Skeletal muscle cell (primary cell): ENCODE data around the gene BMAL1.

Experiments
- DNase-seq: peaks from one replicate; pipeline ENCODE4 v3.0.0-alpha.2; 2010; ENCODE audit warnings: low read depth
- H3K4me3 ChIP-seq: 2 replicates; pipeline ENCODE4 v1.5.1; 2011; ENCODE audit warnings: low read depth, mild to moderate bottlenecking, control low read depth, low read length, moderate library complexity

BMAL1 gene

DNA sequence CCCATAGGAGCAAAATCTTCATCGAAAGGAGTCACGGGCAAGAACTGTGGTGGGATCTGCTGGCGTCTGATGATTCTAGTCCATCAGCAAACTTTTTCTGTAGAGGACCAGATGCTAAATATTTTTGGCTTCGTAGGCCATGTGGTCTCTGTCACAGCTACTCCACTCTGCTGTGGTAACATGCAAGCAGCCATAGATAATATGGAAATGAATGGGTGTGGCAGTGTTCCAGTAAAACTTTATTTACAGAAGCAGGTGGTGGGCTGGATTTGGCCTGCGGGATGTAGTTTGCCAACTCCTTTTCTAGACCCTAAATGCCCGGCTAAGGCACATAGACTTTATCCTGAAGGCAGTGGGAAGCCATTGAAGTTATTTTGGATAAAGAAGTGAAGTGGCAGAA, 32.9 kb downstream of the BMAL1 start:
- no peak overlapping the region for H3K4me3 ChIP-seq
- DNase-seq = no peak

DNA sequence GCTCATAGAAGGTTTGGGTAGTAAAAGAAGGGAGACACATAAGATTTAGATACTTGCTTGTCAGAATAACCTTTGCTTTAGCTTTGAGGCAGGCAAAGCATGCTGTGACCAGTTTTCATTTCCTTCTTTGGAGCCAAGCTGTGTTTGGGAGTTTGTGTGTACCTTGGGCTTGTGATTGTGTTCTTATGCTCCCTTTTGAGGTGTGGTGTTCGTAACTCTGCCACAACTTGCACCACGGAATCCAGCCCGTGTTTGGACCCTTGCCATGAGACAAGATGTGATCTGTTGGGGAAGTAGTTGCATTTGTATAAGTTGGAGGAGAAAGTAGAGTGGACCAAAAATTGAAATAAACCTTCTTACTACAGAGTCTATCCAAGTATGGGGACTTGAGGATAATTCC, 34.0 kb downstream of the BMAL1 start:
- H3K4me3 ChIP-seq = no peak overlapping the region
- no peak for DNase-seq

DNA sequence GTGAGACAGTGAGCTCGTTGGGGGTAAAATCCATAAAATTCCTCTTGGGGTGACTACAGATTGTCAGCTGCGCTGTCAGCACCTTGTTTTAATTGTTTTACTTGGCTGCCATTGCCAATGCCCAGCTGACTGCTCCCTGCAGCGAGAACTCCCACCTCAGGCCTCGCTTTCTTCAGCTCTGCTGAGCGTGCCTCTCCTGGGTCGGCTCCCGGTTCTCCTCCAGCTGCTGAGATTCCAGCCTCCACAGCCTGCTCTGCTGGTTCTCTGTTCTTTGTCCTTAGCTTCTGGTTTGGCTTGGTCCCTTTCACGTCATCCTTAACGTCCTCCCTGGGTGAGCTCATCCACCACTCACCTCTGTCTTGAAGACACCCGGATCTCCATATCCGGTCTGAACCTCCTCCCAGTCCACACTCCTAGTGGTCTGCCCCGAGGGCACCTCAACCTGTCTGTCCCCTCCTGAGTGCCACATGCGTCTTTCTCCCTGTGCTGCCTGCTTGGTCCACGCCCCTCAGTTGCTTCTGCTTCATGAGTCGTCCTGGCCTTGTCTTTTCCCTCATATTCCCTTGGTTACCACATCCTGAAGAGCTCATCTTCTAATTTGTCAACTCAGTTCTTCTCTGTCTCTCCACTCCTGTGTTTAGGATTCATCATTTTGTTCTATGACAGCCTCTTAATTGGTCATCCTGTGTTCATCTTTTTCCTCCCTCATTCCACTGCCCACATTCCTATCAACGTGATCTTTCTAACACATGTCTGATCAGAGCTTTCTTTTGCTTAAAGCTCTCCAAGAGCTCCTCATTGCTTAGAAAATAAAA, 35.6 kb downstream of the BMAL1 start:
- no peak for DNase-seq
- no peak overlapping the region for H3K4me3 ChIP-seq

DNA sequence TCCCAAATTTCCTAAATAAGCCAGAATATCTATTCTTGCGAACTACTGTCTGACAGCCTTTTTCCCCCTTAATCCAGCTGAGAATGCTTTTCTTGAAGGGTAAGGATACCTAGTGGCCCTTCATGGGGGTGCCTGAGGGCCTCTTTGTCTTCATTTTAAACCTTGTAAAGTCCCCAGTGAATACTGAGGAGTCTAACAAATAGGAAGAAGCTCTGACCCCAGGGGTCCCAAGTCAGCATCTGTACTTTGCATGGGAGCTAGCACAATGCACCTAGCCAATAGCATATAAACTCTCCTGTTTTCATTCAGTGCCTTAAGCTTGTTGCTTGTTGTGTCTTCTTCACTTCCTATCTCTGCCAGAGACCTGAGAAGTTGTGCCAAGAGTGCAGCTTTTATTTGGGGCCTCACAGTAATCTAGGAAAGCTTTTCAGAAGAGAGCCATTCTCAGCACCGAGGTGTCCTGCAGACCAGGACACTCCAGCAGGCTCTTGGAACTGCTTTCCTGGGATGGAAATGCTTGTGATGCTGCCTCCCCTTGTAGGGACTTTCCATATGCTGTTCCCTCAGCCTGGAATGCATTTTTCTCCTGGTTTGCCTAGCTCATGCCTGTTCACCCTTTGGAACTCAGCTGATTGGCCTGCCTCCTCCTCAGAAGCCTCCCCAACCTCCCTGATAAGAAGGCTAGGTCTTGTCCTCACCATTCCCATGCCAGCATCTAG, 37.2 kb downstream of the BMAL1 start:
- DNase-seq = no peak
- H3K4me3 ChIP-seq = no peak overlapping the region

GRCh38 chr11:13315517-13316432, 38.2 kb downstream of the BMAL1 start:
- DNase-seq = no peak
- no peak overlapping the region for H3K4me3 ChIP-seq

DNA sequence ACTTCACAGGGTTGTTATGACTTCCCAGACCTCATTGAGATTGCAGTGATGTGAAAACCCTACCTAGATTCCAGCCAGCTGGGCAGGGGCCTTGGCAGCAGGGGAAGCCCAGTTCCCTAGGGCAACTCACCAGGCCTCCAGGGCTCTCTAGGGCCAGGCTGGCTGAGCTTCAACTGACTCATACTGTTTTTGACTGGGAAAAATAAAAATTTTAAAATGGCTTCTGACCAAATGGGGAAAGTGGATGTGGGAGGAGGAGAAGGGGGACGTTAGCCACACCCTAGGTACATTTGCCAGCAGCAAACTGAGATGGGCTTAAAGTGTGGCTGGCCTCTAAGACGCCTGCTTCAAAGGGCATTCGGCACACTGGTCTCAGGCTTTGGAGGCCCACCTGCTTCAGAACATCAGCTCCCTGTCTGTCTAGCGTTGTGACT, 39.0 kb downstream of the BMAL1 start:
- DNase-seq = peak; percentile 15
- H3K4me3 ChIP-seq = no peak overlapping the region

- no peak overlapping the region for H3K4me3 ChIP-seq
- DNase-seq = no peak
These were observed 39.9 kb downstream of the BMAL1 start for GRCh38 chr11:13317293-13318080.

DNA sequence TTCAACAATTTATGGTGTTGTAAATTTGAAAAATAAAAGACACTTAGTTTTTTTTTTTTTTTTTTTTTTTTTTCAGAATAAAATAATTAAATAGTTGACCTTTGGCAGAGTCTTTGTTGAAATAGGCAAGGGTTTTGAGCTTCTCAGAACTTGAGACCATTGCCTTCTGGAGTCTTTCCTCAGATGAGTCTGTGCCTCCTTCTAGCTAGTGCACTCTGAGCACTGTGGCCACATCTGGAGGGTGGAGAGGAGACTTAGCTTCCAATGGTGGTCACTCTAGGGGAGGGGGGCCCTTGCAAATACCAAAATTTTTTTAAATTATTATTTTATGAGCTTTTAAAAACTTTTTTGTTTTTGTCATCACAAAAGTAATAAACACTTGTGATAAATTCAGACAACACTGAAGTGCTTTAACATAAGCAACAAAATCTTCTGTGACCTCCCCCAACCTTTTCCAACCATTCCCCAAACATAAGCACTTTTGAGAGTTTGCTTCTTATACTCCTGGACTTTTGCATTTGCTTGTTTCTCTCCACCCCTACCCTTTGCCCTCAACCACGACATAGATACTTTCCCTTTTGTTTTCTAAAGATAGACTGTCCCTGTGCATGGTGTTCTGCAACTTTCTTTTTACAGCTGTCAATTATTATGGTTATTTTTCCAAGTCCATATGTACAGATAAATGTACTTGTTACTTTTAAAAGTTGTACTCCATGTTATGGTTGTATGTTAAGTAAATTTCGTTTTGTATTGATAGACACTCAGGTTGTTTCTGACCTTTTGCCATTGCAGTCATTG, 41.1 kb downstream of the BMAL1 start:
- H3K4me3 ChIP-seq = no peak overlapping the region
- DNase-seq = no peak

- no peak for DNase-seq
These were observed 43.1 kb downstream of the BMAL1 start for GRCh38 chr11:13320688-13321087.

GRCh38 chr11:13321431-13321830, 43.8 kb downstream of the BMAL1 start:
- H3K4me3 ChIP-seq = no peak overlapping the region
- no peak for DNase-seq

More at GRCh38 chr11:13320688-13321087, 43.1 kb downstream of the BMAL1 start:
- H3K4me3 ChIP-seq = no peak overlapping the region

GRCh38 chr11:13324141-13324540, 46.6 kb downstream of the BMAL1 start:
- DNase-seq = no peak
- no peak overlapping the region for H3K4me3 ChIP-seq

DNA sequence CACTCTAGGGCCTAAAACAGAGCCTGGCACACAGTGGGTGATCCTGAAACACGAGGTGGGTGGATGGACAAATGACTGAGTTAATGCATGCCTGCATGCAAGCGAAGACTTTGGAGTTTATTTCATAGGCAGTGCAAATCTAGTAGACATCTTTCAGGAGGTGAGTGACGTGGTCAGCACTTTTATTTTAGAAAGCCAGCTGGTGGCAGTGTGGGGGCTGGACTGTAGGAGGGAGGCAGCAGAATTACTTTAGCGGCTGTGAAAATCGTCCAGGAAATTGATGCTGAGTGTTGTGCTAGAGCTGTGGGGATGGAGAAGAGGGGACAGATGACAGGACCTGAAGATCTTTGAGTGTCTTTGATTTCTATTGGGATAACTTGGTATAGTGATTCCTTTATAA, 47.1 kb downstream of the BMAL1 start:
- no peak overlapping the region for H3K4me3 ChIP-seq
- DNase-seq = no peak

DNA sequence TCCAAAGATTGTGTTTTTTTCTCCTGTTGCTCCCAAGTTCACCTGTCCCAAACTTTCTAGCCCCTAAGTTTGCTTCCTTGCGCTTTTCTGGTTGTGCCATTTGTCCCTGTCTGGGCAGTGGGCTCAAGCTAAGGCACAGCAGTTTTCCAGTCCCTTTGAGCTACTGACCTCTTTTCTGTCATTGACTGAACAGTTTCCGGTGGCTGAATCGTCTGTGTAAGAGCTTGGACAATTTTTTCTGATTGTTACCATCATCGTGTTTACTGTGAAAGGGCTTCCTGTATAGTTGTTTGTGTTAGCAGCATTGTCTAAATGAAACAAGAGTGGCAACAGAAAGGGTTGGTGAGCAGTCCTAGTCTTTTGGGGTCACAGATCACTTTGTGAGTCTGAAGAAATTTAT, 49.8 kb downstream of the BMAL1 start:
- no peak overlapping the region for H3K4me3 ChIP-seq
- no peak for DNase-seq

DNA sequence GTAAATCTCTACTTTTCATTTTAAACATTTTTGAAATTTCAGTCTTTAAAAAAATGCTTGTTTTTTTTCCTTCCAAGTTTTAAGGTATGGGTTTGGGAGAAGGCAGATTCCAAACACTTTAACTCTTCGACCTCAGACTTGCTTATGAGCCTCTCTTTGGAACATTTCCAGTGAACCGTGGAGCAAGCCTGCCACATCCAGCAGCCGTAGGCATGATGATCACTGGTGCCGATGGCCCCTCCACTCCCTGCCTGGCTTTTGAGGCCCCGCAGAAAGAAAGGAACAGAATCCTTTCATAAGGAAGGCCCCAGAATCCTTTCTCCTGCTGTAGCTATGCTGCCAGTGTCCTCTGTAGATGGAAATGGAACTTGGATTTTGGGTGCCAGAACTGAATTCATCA, 50.7 kb downstream of the BMAL1 start:
- DNase-seq = no peak
- no peak overlapping the region for H3K4me3 ChIP-seq

GRCh38 chr11:13329670-13330356, 52.2 kb downstream of the BMAL1 start:
- H3K4me3 ChIP-seq = no peak overlapping the region
- DNase-seq = no peak

GRCh38 chr11:13332124-13332523, 54.5 kb downstream of the BMAL1 start:
- H3K4me3 ChIP-seq = no peak overlapping the region
- no peak for DNase-seq

DNA sequence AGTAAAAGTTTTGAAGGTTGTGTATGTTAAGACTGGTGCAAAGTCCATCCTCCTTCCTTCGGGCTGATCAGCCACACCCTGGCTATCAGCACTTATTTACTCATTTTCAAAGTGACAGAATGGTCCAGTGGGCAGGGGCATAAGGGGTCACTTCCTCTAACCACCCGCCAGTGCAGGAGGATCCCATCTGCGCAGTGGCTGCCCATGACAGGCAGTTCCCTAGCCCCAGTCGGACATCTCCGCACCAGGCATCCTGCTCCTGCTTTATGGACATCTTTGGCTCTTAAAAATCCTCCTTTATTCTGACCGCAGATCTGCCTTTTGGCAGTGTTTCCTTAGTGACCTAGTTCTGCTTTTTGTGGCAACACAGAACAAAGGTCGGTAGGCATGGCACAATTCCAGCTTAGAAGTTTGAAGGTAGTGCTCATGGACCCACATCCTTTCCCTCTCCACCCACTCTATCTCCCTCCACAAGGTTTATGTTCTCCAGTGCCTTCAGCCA, 55.9 kb downstream of the BMAL1 start:
- no peak for DNase-seq
- no peak overlapping the region for H3K4me3 ChIP-seq
